MM.1S (cell line): ENCODE measurements around the gene LRMDA.

Source experiments
- DNase-seq: peaks from one replicate; pipeline ENCODE4 v3.0.0-alpha.2; 2015
- H2AFZ ChIP-seq: fragments of 300-600 bp; sonication (generic); 2 replicates; pipeline ENCODE4 v1.6.0; 2016; ENCODE audit warnings: antibody characterized with exemption, low read length
- H3F3A ChIP-seq: fragments of 300-600 bp; sonication (generic); 2 replicates; pipeline ENCODE4 v1.6.1; 2016; ENCODE audit warnings: mild to moderate bottlenecking, antibody characterized with exemption, low read length, moderate library complexity, mixed read lengths; ENCODE audit not compliant: insufficient read depth
- H3K27ac ChIP-seq: fragments of 300-600 bp; sonication (generic); 2 replicates; pipeline ENCODE4 v1.5.1; 2016; ENCODE audit warnings: mild to moderate bottlenecking, low read length
- H3K27me3 ChIP-seq: fragments of 300-600 bp; sonication (generic); replicated peaks from 2 replicates; pipeline ENCODE4 v1.6.0; 2016; ENCODE audit warnings: low read length; ENCODE audit not compliant: insufficient read depth
- H3K36me3 ChIP-seq: fragments of 300-600 bp; sonication (generic); replicated peaks from 2 replicates; pipeline ENCODE4 v1.6.1; 2016; ENCODE audit warnings: mild to moderate bottlenecking, low read length, mixed read lengths; ENCODE audit not compliant: insufficient read depth
- H3K4me1 ChIP-seq: fragments of 300-600 bp; sonication (generic); 2 replicates; pipeline ENCODE4 v1.6.1; 2016; ENCODE audit warnings: low read length, mixed read lengths
- H3K4me2 ChIP-seq: fragments of 300-600 bp; sonication (generic); 2 replicates; pipeline ENCODE4 v1.6.0; 2016; ENCODE audit warnings: low read depth, low read length
- H3K4me3 ChIP-seq: fragments of 300-600 bp; sonication (generic); 2 replicates; pipeline ENCODE4 v1.5.1; 2016; ENCODE audit warnings: low read length, mixed read lengths
- H3K79me2 ChIP-seq: fragments of 300-600 bp; sonication (generic); 2 replicates; pipeline ENCODE4 v1.6.1; 2016; ENCODE audit warnings: mixed run types, low read length, mixed read lengths
- H3K9ac ChIP-seq: fragments of 300-600 bp; sonication (generic); 2 replicates; pipeline ENCODE4 v1.6.1; 2016; ENCODE audit warnings: low read length, mixed read lengths
- H3K9me2 ChIP-seq: fragments of 300-600 bp; sonication (generic); replicated peaks from 2 replicates; pipeline ENCODE4 v1.6.1; 2016; ENCODE audit warnings: mild to moderate bottlenecking, low read length, mixed read lengths; ENCODE audit not compliant: insufficient read depth
- H3K9me3 ChIP-seq: fragments of 300-600 bp; sonication (generic); replicated peaks from 2 replicates; pipeline ENCODE4 v1.6.1; 2016; ENCODE audit warnings: mild to moderate bottlenecking, low read length, mixed read lengths; ENCODE audit not compliant: insufficient read depth
- H4K20me1 ChIP-seq: fragments of 300-600 bp; sonication (generic); 2 replicates; pipeline ENCODE4 v1.6.1; 2016; ENCODE audit warnings: mild to moderate bottlenecking, low read length, moderate library complexity, mixed read lengths; ENCODE audit not compliant: insufficient read depth
- EZH2 ChIP-seq: fragments of 300-600 bp; sonication (generic); optimal IDR thresholded peaks from 2 replicates; pipeline ENCODE3; 2017; ENCODE audit warnings: low read depth, mild to moderate bottlenecking, antibody characterized with exemption, low read length, mixed read lengths
- EZH2phosphoT487 ChIP-seq: fragments of 300-600 bp; sonication (generic); IDR thresholded peaks from 2 replicates; pipeline ENCODE4 v1.6.1; 2018; ENCODE audit warnings: antibody characterized with exemption, low read length
- TF ChIP-seq, protein P1 (sequence below): fragments of 300-600 bp; sonication (generic); IDR thresholded peaks from 2 replicates; pipeline ENCODE4 v1.5.1; 2016; ENCODE audit warnings: antibody characterized with exemption, low read length, mixed read lengths

LRMDA gene

GRCh38 chr10:75647675-75648074 is 216.3 kb downstream of the LRMDA start:
- no peak overlapping the region for H3K4me2 ChIP-seq
- H3K9me3 ChIP-seq = no peaks in the 10 kb centered on the region
- no peaks in the 10 kb centered on the region for H3F3A ChIP-seq
- TF ChIP-seq EZH2phosphoT487 = no peak
- TF ChIP-seq EZH2 = no peak
- TF ChIP-seq, protein P1, sequence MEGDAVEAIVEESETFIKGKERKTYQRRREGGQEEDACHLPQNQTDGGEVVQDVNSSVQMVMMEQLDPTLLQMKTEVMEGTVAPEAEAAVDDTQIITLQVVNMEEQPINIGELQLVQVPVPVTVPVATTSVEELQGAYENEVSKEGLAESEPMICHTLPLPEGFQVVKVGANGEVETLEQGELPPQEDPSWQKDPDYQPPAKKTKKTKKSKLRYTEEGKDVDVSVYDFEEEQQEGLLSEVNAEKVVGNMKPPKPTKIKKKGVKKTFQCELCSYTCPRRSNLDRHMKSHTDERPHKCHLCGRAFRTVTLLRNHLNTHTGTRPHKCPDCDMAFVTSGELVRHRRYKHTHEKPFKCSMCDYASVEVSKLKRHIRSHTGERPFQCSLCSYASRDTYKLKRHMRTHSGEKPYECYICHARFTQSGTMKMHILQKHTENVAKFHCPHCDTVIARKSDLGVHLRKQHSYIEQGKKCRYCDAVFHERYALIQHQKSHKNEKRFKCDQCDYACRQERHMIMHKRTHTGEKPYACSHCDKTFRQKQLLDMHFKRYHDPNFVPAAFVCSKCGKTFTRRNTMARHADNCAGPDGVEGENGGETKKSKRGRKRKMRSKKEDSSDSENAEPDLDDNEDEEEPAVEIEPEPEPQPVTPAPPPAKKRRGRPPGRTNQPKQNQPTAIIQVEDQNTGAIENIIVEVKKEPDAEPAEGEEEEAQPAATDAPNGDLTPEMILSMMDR = no peak
- H3K79me2 ChIP-seq = no peaks in the 10 kb centered on the region
- no peaks in the 10 kb centered on the region for H4K20me1 ChIP-seq
- no peak for DNase-seq
- H3K9ac ChIP-seq = no peak overlapping the region
- no peaks in the 10 kb centered on the region for H3K36me3 ChIP-seq
- H3K27ac ChIP-seq = no peak overlapping the region
- no peaks in the 10 kb centered on the region for H3K9me2 ChIP-seq
- H3K4me3 ChIP-seq = no peak overlapping the region
- no peaks in the 10 kb centered on the region for H3K27me3 ChIP-seq
- no peaks in the 10 kb centered on the region for H3K4me1 ChIP-seq
- H2AFZ ChIP-seq = no peak overlapping the region

DNA sequence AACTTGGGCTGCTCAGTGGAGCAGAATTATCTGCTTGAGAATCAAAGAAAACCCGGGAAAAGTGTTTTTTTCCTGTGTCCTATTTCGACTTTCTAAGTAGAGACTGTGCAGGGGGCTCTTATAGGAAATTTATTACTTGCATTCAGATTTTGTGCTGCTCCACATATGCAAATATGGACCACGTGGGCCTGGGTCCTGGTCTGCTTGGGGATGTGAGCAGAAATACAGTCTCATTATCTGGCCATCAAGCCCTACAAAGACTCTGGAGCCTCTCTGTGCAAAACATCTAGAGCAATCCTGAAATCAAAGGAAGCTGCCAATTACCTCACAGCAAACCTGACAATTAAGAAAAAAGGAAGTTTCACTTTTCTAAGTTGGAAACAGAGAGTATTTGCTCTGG is 216.9 kb downstream of the LRMDA start:
- Histone ChIP-seq H3K9me2 (no peaks in the 10 kb centered on the region), H3K79me2 (no peaks in the 10 kb centered on the region), H3K27ac (no peak overlapping the region), H3K4me1 (no peaks in the 10 kb centered on the region), H2AFZ (no peak overlapping the region), H4K20me1 (no peaks in the 10 kb centered on the region), H3K36me3 (no peaks in the 10 kb centered on the region), H3K4me2 (no peak overlapping the region), H3K4me3 (no peak overlapping the region), H3K9ac (no peak overlapping the region), H3F3A (no peaks in the 10 kb centered on the region), H3K27me3 (no peaks in the 10 kb centered on the region), H3K9me3 (no peaks in the 10 kb centered on the region)
- no peak for TF ChIP-seq EZH2phosphoT487
- no peak for TF ChIP-seq EZH2
- TF ChIP-seq, protein P1 = no peak
- DNase-seq = no peak

DNA sequence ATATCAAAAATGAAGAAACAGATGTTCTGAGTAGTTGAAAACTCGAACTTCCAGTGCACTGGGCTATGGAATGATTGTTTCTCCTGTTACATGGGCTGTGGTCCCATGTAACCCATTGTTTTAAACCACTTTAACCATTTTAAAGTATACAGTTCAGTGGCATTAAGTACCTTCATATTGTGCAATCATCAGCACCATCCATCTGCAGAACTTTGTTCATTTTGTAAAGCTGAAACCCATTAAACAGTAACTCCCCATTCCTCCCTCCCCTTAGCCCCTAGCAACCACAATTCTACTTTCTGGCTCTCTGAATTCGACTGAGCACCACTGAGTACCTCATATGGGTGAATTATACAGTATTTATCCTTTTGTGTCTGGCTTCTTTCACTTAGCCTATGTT is 217.4 kb downstream of the LRMDA start:
- no peaks in the 10 kb centered on the region for H3K27me3 ChIP-seq
- no peaks in the 10 kb centered on the region for H3F3A ChIP-seq
- no peak for DNase-seq
- H3K36me3 ChIP-seq = no peaks in the 10 kb centered on the region
- no peak overlapping the region for H2AFZ ChIP-seq
- no peak overlapping the region for H3K4me2 ChIP-seq
- H3K4me1 ChIP-seq = no peaks in the 10 kb centered on the region
- no peaks in the 10 kb centered on the region for H4K20me1 ChIP-seq
- no peak overlapping the region for H3K9ac ChIP-seq
- TF ChIP-seq, protein P1 = no peak
- TF ChIP-seq EZH2 (no peak), EZH2phosphoT487 (no peak)
- no peaks in the 10 kb centered on the region for H3K9me2 ChIP-seq
- H3K79me2 ChIP-seq = no peaks in the 10 kb centered on the region
- no peaks in the 10 kb centered on the region for H3K9me3 ChIP-seq
- H3K27ac ChIP-seq = no peak overlapping the region
- H3K4me3 ChIP-seq = no peak overlapping the region
